Measurements from ENCODE around the gene PSMB5. TPM values are rescaled to one million over a fixed set of nuclear protein-coding genes. Genes with fewer than 3 reads are reported as not detected.
A peak's percentile ranks its signal among the peaks of the same experiment; 100 is the strongest.

The PSMB5 gene
- total and polyA plus RNA-seq, 2 of the 13 experiments (the other 11 are each of a cell fraction or from before 2014, with no cell fraction given) = 705 to 871 TPM

- TF ChIP-seq ETV6 (CRISPR knock-in tag; conservative IDR thresholded peaks at IDR 0.05) = no peak
- TF ChIP-seq GPN1 (CRISPR knock-in tag; IDR thresholded peaks at IDR 0.05; ENCODE audit: borderline replicate concordance) = no peak
- no peak for TF ChIP-seq EED (CRISPR knock-in tag; IDR thresholded peaks at IDR 0.05)
- no peak for TF ChIP-seq NCOA5 (CRISPR knock-in tag; IDR thresholded peaks at IDR 0.05)
- no peak for TF ChIP-seq ZNF230 (CRISPR knock-in tag; IDR thresholded peaks at IDR 0.05)
- no peak for TF ChIP-seq POGZ (CRISPR knock-in tag; IDR thresholded peaks at IDR 0.05)
- TF ChIP-seq RBAK (CRISPR knock-in tag; IDR thresholded peaks at IDR 0.05) = no peak; the same call in 1 of the 2 replicates
- 0 out of 2 replicates have a peak, but pooled peaks have one; percentile 40 for TF ChIP-seq ARHGAP35 (CRISPR knock-in tag; IDR thresholded peaks at IDR 0.05; ENCODE audit: borderline replicate concordance)
- TF ChIP-seq NFE2L1 (CRISPR knock-in tag; IDR thresholded peaks at IDR 0.05; ENCODE audit: borderline replicate concordance) = peak; percentile 18; the same call in 1 of the 2 replicates
- no peak for TF ChIP-seq ZNF30 (CRISPR knock-in tag; IDR thresholded peaks at IDR 0.05)
- 0 out of 2 replicates have a peak, but pooled peaks have one; percentile 23 for TF ChIP-seq ZHX2 (IDR thresholded peaks at IDR 0.05; ENCODE audit: low read depth)
- TF ChIP-seq ZHX2 (CRISPR knock-in tag; IDR thresholded peaks at IDR 0.05; ENCODE audit: borderline replicate concordance) = no peak
- no peak for TF ChIP-seq ZBTB34 (CRISPR knock-in tag; IDR thresholded peaks at IDR 0.05)
- no peak for TF ChIP-seq THAP9 (CRISPR knock-in tag; IDR thresholded peaks at IDR 0.05; ENCODE audit: borderline replicate concordance)
- no peak for TF ChIP-seq ISX (CRISPR knock-in tag; conservative IDR thresholded peaks at IDR 0.05)
Observed at GRCh38 chr14:23054000-23054811, 19.5 kb upstream of the PSMB5 start (continued).
